WTC11 (cell line): ENCODE measurements around the gene KIAA1143. TPM values are rescaled to one million over a fixed set of nuclear protein-coding genes. Genes with fewer than 3 reads are reported as not detected.

Experiments
- ATAC-seq: fragments of 200-7000 bp; cut with Tn5 transposase; 2 replicates; pipeline ENCODE4 v1.10.0; 2021; ENCODE audit warnings: mild to moderate bottlenecking, moderate library complexity
- CTCF ChIA-PET: fragments of 300-600 bp; sonication (Branson Sonifier 250); formaldehyde crosslinking; loops from one replicate; lab custom pipeline; 2021; ENCODE audit warnings: antibody characterized with exemption; lab: Charles Lee
- POLR2A ChIA-PET: fragments of 350-600 bp; sonication (Branson Sonifier 250); formaldehyde crosslinking; loops from one replicate; lab custom pipeline; 2021; ENCODE audit warnings: antibody characterized with exemption; lab: Charles Lee
- DNase-seq: peaks from one replicate; pipeline ENCODE4 v3.0.0; 2021; ENCODE audit warnings: low spot score
- H3K27ac Mint-ChIP-seq: 2 replicates; pipeline ENCODE4 v1.8.0; 2021; ENCODE audit warnings: mixed read lengths
- H3K27me3 Mint-ChIP-seq: 2 replicates; pipeline ENCODE4 v1.8.0; 2021; ENCODE audit warnings: low read depth, mild to moderate bottlenecking, moderate library complexity, mixed read lengths
- H3K36me3 Mint-ChIP-seq: 2 replicates; pipeline ENCODE4 v1.8.0; 2021; ENCODE audit warnings: mixed read lengths
- H3K4me1 Mint-ChIP-seq: 2 replicates; pipeline ENCODE4 v1.8.0; 2022; ENCODE audit warnings: mixed read lengths
- H3K4me3 Mint-ChIP-seq: 2 replicates; pipeline ENCODE4 v1.8.0; 2021; ENCODE audit warnings: mild to moderate bottlenecking, moderate library complexity, mixed read lengths
- H3K9me3 Mint-ChIP-seq: 2 replicates; pipeline ENCODE4 v1.8.0; 2021; ENCODE audit warnings: mixed read lengths
- ATF1 ChIP-seq: sonication (generic); formaldehyde crosslinking; IDR thresholded peaks from 2 replicates; pipeline ENCODE4 v1.8.1; 2023; ENCODE audit warnings: mild to moderate bottlenecking, moderate library complexity, missing genetic modification reagents
- EMX1 ChIP-seq: fragments of 250-450 bp; sonication (Bioruptor Pico); IDR thresholded peaks from 2 replicates; pipeline ENCODE4 v1.8.0; 2021; ENCODE audit warnings: mild to moderate bottlenecking
- ETV6 ChIP-seq: sonication (generic); formaldehyde crosslinking; IDR thresholded peaks from 2 replicates; pipeline ENCODE4 v1.8.1; 2022; ENCODE audit warnings: mild to moderate bottlenecking, missing genetic modification reagents
- IRF2 ChIP-seq: sonication (generic); formaldehyde crosslinking; IDR thresholded peaks from 2 replicates; pipeline ENCODE4 v1.8.0; 2022; ENCODE audit warnings: low read depth, missing genetic modification reagents, borderline replicate concordance
- JUN ChIP-seq: sonication (generic); formaldehyde crosslinking; IDR thresholded peaks from 2 replicates; pipeline ENCODE4 v1.8.0; 2023; ENCODE audit warnings: mild to moderate bottlenecking, missing genetic modification reagents
- RELA ChIP-seq: sonication (generic); formaldehyde crosslinking; IDR thresholded peaks from 2 replicates; pipeline ENCODE4 v1.8.1; 2022; ENCODE audit warnings: missing genetic modification reagents, mild to moderate bottlenecking, borderline replicate concordance
- SOX15 ChIP-seq: fragments of 250-450 bp; sonication (Bioruptor Pico); IDR thresholded peaks from 2 replicates; pipeline ENCODE4 v1.9.0; 2021; ENCODE audit warnings: mild to moderate bottlenecking
- TEAD4 ChIP-seq: sonication (generic); formaldehyde crosslinking; IDR thresholded peaks from 2 replicates; pipeline ENCODE4 v1.8.0; 2022; ENCODE audit warnings: mild to moderate bottlenecking, missing genetic modification reagents
- ZNF138 ChIP-seq: sonication (generic); formaldehyde crosslinking; conservative IDR thresholded peaks from 2 replicates; pipeline ENCODE4 v1.8.1; 2022; ENCODE audit warnings: mild to moderate bottlenecking, moderate library complexity, missing genetic modification reagents
- ZNF219 ChIP-seq: sonication (generic); formaldehyde crosslinking; IDR thresholded peaks from 2 replicates; pipeline ENCODE4 v1.8.0; 2023; ENCODE audit warnings: missing genetic modification reagents, mild to moderate bottlenecking, borderline replicate concordance
- ZNF232 ChIP-seq: sonication (generic); formaldehyde crosslinking; IDR thresholded peaks from 2 replicates; pipeline ENCODE4 v1.8.0; 2022; ENCODE audit warnings: mild to moderate bottlenecking, missing genetic modification reagents
- ZNF396 ChIP-seq: fragments of 250-450 bp; sonication (Bioruptor Pico); IDR thresholded peaks from 2 replicates; pipeline ENCODE4 v1.8.0; 2021; ENCODE audit warnings: mild to moderate bottlenecking, moderate library complexity, borderline replicate concordance
- ZNF423 ChIP-seq: fragments of 250-450 bp; sonication (Bioruptor Pico); IDR thresholded peaks from 2 replicates; pipeline ENCODE4 v2.1.2; 2022; ENCODE audit warnings: mild to moderate bottlenecking, moderate library complexity
- total RNA-seq: library from RNA; stranded (reverse); gene quantifications from 3 replicates; pipeline ENCODE4 v1.2.3, GENCODE V29; 2021
- TF ChIP-seq, protein P1 (sequence below): sonication (generic); formaldehyde crosslinking; conservative IDR thresholded peaks from 2 replicates; pipeline ENCODE4 v1.8.1; 2023; ENCODE audit warnings: mild to moderate bottlenecking, low read depth, missing genetic modification reagents, moderate library complexity
- TF ChIP-seq, protein P2 (sequence below): sonication (generic); formaldehyde crosslinking; IDR thresholded peaks from 2 replicates; pipeline ENCODE4 v1.8.0; 2023; ENCODE audit warnings: mild to moderate bottlenecking, missing genetic modification reagents
- TF ChIP-seq, protein P3 (sequence below): sonication (generic); formaldehyde crosslinking; IDR thresholded peaks from 2 replicates; pipeline ENCODE4 v1.8.1; 2023; ENCODE audit warnings: mild to moderate bottlenecking, missing genetic modification reagents, borderline replicate concordance
- TF ChIP-seq, protein P4 (sequence below): fragments of 200-600 bp; IDR thresholded peaks from 2 replicates; pipeline ENCODE4 v1.8.0; 2022; ENCODE audit warnings: antibody characterized with exemption
- TF ChIP-seq, protein P5 (sequence below): sonication (generic); formaldehyde crosslinking; IDR thresholded peaks from 2 replicates; pipeline ENCODE4 v1.8.1; 2023; ENCODE audit warnings: mild to moderate bottlenecking, missing genetic modification reagents

The KIAA1143 gene
- total RNA-seq, 1 experiment from 2014 or later, result 55.6 TPM

DNA sequence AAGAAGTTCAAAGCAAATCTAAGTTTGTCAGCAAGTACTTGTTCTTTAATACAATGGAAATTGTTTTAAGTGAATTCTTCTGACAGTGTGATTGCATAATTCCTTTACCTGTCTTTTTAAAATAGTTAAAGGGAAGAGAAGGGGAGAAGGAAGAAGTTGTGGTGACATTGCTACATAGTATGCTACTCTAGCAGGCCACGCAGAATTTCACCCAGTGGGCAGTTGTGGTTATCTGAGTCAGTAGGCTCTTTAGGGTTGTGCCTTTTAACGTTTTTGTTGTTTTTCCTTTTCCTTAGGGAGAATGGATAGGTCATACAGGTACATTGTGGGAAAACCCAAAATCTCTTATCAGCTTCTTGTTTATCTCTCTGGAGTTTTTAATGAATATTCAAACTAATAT lies 40.6 kb upstream of the KIAA1143 start:
- Mint-ChIP-seq H3K36me3 (peaks cover 63% of the 10 kb centered on the region), H3K4me1 (no peaks in the 10 kb centered on the region), H3K27me3 (no peaks in the 10 kb centered on the region), H3K27ac (no peak overlapping the region), H3K4me3 (no peak overlapping the region), H3K9me3 (no peaks in the 10 kb centered on the region)
- ChIA-PET CTCF (no interaction called here), POLR2A (no interaction called here)
- no peak for ATAC-seq
- no peak for DNase-seq
- TF ChIP-seq ZNF423 (CRISPR knock-in tag) (no peak), ATF1 (CRISPR knock-in tag) (no peak), IRF2 (no peak), SOX15 (CRISPR knock-in tag) (no peak), ZNF219 (no peak), ZNF396 (no peak), RELA (CRISPR knock-in tag) (no peak), TEAD4 (no peak), ZNF138 (CRISPR knock-in tag) (no peak), ETV6 (CRISPR knock-in tag) (no peak), JUN (CRISPR knock-in tag) (no peak), ZNF232 (no peak), EMX1 (CRISPR knock-in tag) (no peak)
- TF ChIP-seq, protein P1, sequence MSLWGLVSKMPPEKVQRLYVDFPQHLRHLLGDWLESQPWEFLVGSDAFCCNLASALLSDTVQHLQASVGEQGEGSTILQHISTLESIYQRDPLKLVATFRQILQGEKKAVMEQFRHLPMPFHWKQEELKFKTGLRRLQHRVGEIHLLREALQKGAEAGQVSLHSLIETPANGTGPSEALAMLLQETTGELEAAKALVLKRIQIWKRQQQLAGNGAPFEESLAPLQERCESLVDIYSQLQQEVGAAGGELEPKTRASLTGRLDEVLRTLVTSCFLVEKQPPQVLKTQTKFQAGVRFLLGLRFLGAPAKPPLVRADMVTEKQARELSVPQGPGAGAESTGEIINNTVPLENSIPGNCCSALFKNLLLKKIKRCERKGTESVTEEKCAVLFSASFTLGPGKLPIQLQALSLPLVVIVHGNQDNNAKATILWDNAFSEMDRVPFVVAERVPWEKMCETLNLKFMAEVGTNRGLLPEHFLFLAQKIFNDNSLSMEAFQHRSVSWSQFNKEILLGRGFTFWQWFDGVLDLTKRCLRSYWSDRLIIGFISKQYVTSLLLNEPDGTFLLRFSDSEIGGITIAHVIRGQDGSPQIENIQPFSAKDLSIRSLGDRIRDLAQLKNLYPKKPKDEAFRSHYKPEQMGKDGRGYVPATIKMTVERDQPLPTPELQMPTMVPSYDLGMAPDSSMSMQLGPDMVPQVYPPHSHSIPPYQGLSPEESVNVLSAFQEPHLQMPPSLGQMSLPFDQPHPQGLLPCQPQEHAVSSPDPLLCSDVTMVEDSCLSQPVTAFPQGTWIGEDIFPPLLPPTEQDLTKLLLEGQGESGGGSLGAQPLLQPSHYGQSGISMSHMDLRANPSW (CRISPR knock-in tag), result no peak
- TF ChIP-seq, protein P2, sequence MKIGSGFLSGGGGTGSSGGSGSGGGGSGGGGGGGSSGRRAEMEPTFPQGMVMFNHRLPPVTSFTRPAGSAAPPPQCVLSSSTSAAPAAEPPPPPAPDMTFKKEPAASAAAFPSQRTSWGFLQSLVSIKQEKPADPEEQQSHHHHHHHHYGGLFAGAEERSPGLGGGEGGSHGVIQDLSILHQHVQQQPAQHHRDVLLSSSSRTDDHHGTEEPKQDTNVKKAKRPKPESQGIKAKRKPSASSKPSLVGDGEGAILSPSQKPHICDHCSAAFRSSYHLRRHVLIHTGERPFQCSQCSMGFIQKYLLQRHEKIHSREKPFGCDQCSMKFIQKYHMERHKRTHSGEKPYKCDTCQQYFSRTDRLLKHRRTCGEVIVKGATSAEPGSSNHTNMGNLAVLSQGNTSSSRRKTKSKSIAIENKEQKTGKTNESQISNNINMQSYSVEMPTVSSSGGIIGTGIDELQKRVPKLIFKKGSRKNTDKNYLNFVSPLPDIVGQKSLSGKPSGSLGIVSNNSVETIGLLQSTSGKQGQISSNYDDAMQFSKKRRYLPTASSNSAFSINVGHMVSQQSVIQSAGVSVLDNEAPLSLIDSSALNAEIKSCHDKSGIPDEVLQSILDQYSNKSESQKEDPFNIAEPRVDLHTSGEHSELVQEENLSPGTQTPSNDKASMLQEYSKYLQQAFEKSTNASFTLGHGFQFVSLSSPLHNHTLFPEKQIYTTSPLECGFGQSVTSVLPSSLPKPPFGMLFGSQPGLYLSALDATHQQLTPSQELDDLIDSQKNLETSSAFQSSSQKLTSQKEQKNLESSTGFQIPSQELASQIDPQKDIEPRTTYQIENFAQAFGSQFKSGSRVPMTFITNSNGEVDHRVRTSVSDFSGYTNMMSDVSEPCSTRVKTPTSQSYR, result no peak
- TF ChIP-seq, protein P3, sequence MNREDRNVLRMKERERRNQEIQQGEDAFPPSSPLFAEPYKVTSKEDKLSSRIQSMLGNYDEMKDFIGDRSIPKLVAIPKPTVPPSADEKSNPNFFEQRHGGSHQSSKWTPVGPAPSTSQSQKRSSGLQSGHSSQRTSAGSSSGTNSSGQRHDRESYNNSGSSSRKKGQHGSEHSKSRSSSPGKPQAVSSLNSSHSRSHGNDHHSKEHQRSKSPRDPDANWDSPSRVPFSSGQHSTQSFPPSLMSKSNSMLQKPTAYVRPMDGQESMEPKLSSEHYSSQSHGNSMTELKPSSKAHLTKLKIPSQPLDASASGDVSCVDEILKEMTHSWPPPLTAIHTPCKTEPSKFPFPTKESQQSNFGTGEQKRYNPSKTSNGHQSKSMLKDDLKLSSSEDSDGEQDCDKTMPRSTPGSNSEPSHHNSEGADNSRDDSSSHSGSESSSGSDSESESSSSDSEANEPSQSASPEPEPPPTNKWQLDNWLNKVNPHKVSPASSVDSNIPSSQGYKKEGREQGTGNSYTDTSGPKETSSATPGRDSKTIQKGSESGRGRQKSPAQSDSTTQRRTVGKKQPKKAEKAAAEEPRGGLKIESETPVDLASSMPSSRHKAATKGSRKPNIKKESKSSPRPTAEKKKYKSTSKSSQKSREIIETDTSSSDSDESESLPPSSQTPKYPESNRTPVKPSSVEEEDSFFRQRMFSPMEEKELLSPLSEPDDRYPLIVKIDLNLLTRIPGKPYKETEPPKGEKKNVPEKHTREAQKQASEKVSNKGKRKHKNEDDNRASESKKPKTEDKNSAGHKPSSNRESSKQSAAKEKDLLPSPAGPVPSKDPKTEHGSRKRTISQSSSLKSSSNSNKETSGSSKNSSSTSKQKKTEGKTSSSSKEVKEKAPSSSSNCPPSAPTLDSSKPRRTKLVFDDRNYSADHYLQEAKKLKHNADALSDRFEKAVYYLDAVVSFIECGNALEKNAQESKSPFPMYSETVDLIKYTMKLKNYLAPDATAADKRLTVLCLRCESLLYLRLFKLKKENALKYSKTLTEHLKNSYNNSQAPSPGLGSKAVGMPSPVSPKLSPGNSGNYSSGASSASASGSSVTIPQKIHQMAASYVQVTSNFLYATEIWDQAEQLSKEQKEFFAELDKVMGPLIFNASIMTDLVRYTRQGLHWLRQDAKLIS, result no peak
- TF ChIP-seq, protein P4, sequence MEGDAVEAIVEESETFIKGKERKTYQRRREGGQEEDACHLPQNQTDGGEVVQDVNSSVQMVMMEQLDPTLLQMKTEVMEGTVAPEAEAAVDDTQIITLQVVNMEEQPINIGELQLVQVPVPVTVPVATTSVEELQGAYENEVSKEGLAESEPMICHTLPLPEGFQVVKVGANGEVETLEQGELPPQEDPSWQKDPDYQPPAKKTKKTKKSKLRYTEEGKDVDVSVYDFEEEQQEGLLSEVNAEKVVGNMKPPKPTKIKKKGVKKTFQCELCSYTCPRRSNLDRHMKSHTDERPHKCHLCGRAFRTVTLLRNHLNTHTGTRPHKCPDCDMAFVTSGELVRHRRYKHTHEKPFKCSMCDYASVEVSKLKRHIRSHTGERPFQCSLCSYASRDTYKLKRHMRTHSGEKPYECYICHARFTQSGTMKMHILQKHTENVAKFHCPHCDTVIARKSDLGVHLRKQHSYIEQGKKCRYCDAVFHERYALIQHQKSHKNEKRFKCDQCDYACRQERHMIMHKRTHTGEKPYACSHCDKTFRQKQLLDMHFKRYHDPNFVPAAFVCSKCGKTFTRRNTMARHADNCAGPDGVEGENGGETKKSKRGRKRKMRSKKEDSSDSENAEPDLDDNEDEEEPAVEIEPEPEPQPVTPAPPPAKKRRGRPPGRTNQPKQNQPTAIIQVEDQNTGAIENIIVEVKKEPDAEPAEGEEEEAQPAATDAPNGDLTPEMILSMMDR, result no peak
- TF ChIP-seq, protein P5, sequence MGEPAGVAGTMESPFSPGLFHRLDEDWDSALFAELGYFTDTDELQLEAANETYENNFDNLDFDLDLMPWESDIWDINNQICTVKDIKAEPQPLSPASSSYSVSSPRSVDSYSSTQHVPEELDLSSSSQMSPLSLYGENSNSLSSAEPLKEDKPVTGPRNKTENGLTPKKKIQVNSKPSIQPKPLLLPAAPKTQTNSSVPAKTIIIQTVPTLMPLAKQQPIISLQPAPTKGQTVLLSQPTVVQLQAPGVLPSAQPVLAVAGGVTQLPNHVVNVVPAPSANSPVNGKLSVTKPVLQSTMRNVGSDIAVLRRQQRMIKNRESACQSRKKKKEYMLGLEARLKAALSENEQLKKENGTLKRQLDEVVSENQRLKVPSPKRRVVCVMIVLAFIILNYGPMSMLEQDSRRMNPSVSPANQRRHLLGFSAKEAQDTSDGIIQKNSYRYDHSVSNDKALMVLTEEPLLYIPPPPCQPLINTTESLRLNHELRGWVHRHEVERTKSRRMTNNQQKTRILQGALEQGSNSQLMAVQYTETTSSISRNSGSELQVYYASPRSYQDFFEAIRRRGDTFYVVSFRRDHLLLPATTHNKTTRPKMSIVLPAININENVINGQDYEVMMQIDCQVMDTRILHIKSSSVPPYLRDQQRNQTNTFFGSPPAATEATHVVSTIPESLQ, result no peak
